GM12892 (cell line): ENCODE measurements around the gene ZBTB33.

Experiments
- DNase-seq: peaks from one replicate; pipeline ENCODE4 v3.0.0; 2011; ENCODE audit not compliant: insufficient read length
- FAIRE-seq: peaks from 2 replicates; lab custom pipeline; 2011; peaks lifted over from hg19 to GRCh38; lab: Jason Lieb, UNC
- POLR2A ChIP-seq: IDR thresholded peaks from 2 replicates; pipeline ENCODE4 v1.6.1; 2011; ENCODE audit warnings: low read depth, low read length, control low read depth
- POLR2AphosphoS5 ChIP-seq: IDR thresholded peaks from 2 replicates; pipeline ENCODE4 v1.6.1; 2011; ENCODE audit warnings: low read depth, low read length, control low read depth
- TAF1 ChIP-seq: IDR thresholded peaks from 2 replicates; pipeline ENCODE4 v1.6.1; 2011; ENCODE audit warnings: low read depth, mild to moderate bottlenecking, control low read depth, low read length, borderline replicate concordance

The ZBTB33 gene

GRCh38 chrX:120293015-120293414 lies 42.4 kb downstream of the ZBTB33 start:
- no peak for FAIRE-seq
- TF ChIP-seq TAF1 (no peak), POLR2A (no peak), POLR2AphosphoS5 (no peak)

GRCh38 chrX:120294651-120295050 lies 44.0 kb downstream of the ZBTB33 start:
- no peak for DNase-seq

More at GRCh38 chrX:120293015-120293414, 42.4 kb downstream of the ZBTB33 start:
- no peak for DNase-seq

GRCh38 chrX:120297923-120298322 lies 47.3 kb downstream of the ZBTB33 start:
- FAIRE-seq (no peak), DNase-seq (no peak)
- TF ChIP-seq TAF1: no peak
- no peak for TF ChIP-seq POLR2A
- TF ChIP-seq POLR2AphosphoS5: no peak

More at GRCh38 chrX:120294651-120295050, 44.0 kb downstream of the ZBTB33 start:
- FAIRE-seq: no peak
- TF ChIP-seq TAF1 (no peak), POLR2AphosphoS5 (no peak), POLR2A (no peak)

- no peak for DNase-seq
- TF ChIP-seq POLR2A: no peak
- TF ChIP-seq POLR2AphosphoS5: no peak
- no peak for TF ChIP-seq TAF1
- peak; percentile 9 for FAIRE-seq
Observed at GRCh38 chrX:120299928-120300327, 49.3 kb downstream of the ZBTB33 start.

- TF ChIP-seq TAF1 (no peak), POLR2A (no peak), POLR2AphosphoS5 (no peak)
- DNase-seq: no peak
- FAIRE-seq: no peak
Observed at GRCh38 chrX:120301497-120301896, 50.9 kb downstream of the ZBTB33 start.

- no peak for TF ChIP-seq POLR2A
- no peak for TF ChIP-seq POLR2AphosphoS5
- TF ChIP-seq TAF1: no peak
- FAIRE-seq (peak; percentile 82), DNase-seq (no peak)
Observed at GRCh38 chrX:120301960-120302359, 51.3 kb downstream of the ZBTB33 start.

- FAIRE-seq: peak; percentile 92
- no peak for DNase-seq
- no peak for TF ChIP-seq POLR2A
Observed at GRCh38 chrX:120302434-120302833, 51.8 kb downstream of the ZBTB33 start.

DNA sequence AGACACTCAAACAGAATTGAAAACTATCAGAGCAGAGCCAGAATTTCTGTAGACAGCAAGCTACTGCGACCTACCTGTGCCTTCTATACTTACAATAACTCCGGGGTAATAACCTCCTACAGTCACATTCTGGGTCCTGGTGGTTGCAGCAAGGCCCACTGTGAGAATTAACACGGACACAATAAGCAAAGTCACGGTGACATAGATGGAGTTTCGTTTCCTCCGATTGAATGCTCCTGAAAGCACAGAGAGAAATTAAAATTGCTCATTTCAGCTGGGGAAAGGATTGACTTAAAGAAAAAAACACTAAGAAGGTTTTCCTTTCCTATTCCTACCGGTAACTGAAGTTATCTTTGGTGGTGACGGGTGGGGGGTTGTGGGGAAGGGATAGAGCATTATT lies 53.6 kb downstream of the ZBTB33 start:
- DNase-seq (no peak), FAIRE-seq (peak; percentile 80)
- no peak for TF ChIP-seq POLR2AphosphoS5
- TF ChIP-seq POLR2A: no peak
- TF ChIP-seq TAF1: no peak

DNA sequence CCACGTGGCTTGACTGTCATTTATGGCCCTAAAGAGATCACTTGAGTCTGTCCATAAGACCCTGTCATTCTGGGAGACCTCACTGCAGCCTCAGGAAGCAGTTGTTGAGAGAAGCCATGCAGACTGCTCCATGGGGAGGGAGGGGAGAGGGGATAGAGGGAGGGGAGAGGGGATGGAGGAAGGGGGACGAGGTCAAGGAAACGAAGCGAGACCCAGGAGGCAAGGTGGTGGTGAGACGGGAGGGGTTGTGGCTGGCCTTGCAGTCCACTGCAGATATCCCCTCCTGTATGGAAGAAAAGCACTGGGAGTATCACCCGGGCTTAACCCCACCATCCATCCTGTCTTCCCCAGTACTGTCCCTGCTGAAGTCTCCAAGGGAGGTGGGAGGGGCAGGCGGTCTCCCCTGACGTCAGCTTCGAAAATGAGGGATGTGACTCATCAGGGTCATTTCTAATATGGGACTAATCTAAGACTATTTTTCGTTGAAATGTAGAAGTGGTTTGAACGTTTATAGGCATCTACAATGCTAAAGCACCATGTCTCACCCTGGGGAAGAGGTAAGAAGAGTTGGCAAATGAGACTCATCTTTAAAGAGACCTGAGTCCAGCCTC lies 55.0 kb downstream of the ZBTB33 start:
- no peak for TF ChIP-seq POLR2A
- TF ChIP-seq POLR2AphosphoS5: no peak
- TF ChIP-seq TAF1: no peak
- DNase-seq (no peak), FAIRE-seq (peak; percentile 76)

- DNase-seq (no peak), FAIRE-seq (no peak)
- no peak for TF ChIP-seq TAF1
- no peak for TF ChIP-seq POLR2A
- no peak for TF ChIP-seq POLR2AphosphoS5
Observed at GRCh38 chrX:120306630-120307029, 56.0 kb downstream of the ZBTB33 start.
